Activated naive CD4-positive, alpha-beta T cell treated with anti-CD3 and anti-CD28 coated beads for 36 hours (primary cell): Measurements from ENCODE around the gene ST8SIA1. TPM values are rescaled to one million over a fixed set of nuclear protein-coding genes. Genes with fewer than 3 reads are reported as not detected.

Source experiments
- CTCF ChIA-PET: fragments of 350-600 bp; sonication (Branson Sonifier 250); formaldehyde crosslinking; loops from one replicate; lab custom pipeline; 2021; ENCODE audit warnings: antibody characterized with exemption; lab: Charles Lee
- DNase-seq: peaks from one replicate; pipeline ENCODE4 v3.0.0-alpha.2; 2020
- H3K27ac Mint-ChIP-seq: one replicate; pipeline ENCODE4 v1.8.0; 2021; ENCODE audit warnings: mild to moderate bottlenecking, mixed read lengths
- H3K27me3 Mint-ChIP-seq: one replicate; pipeline ENCODE4 v1.8.0; 2021; ENCODE audit warnings: low read depth, mixed read lengths
- H3K36me3 Mint-ChIP-seq: one replicate; pipeline ENCODE4 v1.8.0; 2021; ENCODE audit warnings: low read depth, mixed read lengths
- H3K4me1 Mint-ChIP-seq: one replicate; pipeline ENCODE4 v1.8.0; 2021; ENCODE audit warnings: low read depth, mixed read lengths
- H3K4me3 Mint-ChIP-seq: one replicate; pipeline ENCODE4 v1.8.0; 2021; ENCODE audit warnings: mild to moderate bottlenecking, moderate library complexity, mixed read lengths
- H3K9me3 Mint-ChIP-seq: one replicate; pipeline ENCODE4 v1.8.0; 2021; ENCODE audit warnings: mixed read lengths
- intact Hi-C: fragments of 100-400 bp; cut with micrococcal nuclease; formaldehyde crosslinking; loops from one replicate; pipeline ENCODE4 v1.15.1; 2023
- total RNA-seq, 2 experiments: library from RNA; stranded (reverse); gene quantifications; one replicate each; pipeline ENCODE4 v1.2.3, GENCODE V29; 2021

ST8SIA1 gene
- total RNA-seq, 2 experiments from 2014 or later: 0.84 to 1.7 TPM

- Mint-ChIP-seq H3K4me3 (no peak overlapping the region), H3K4me1 (no peaks in the 10 kb centered on the region), H3K36me3 (no peaks in the 10 kb centered on the region), H3K9me3 (no peaks in the 10 kb centered on the region), H3K27me3 (no peaks in the 10 kb centered on the region), H3K27ac (no peak overlapping the region)
- intact Hi-C loops: no loop called here
- DNase-seq: no peak
- CTCF ChIA-PET: interaction anchor here (0.6 kb wide), 1 partner anchor 26 kb away, joined by 3 read pairs; no protein-coding TSS in a partner anchor
These were observed 111.2 kb downstream of the ST8SIA1 start for GRCh38 chr12:22223356-22223755.

- no peaks in the 10 kb centered on the region for H3K27me3 Mint-ChIP-seq
- no peak for DNase-seq
- no peak overlapping the region for H3K4me3 Mint-ChIP-seq
- no peaks in the 10 kb centered on the region for H3K9me3 Mint-ChIP-seq
- intact Hi-C loops: no loop called here
- no peaks in the 10 kb centered on the region for H3K4me1 Mint-ChIP-seq
- no peaks in the 10 kb centered on the region for H3K36me3 Mint-ChIP-seq
- no peak overlapping the region for H3K27ac Mint-ChIP-seq
- CTCF ChIA-PET: no interaction called here
These were observed 117.0 kb downstream of the ST8SIA1 start for GRCh38 chr12:22217556-22217955.

GRCh38 chr12:22215467-22216253 lies 118.8 kb downstream of the ST8SIA1 start:
- no peaks in the 10 kb centered on the region for H3K36me3 Mint-ChIP-seq
- H3K27me3 Mint-ChIP-seq: no peaks in the 10 kb centered on the region
- intact Hi-C loops: no loop called here
- no peak for DNase-seq
- no peak overlapping the region for H3K4me3 Mint-ChIP-seq
- H3K4me1 Mint-ChIP-seq: no peaks in the 10 kb centered on the region
- no peaks in the 10 kb centered on the region for H3K9me3 Mint-ChIP-seq
- H3K27ac Mint-ChIP-seq: no peak overlapping the region
- CTCF ChIA-PET: no interaction called here

- no peak for DNase-seq
- H3K4me3 Mint-ChIP-seq: no peak overlapping the region
- no peaks in the 10 kb centered on the region for H3K4me1 Mint-ChIP-seq
- CTCF ChIA-PET: interaction anchor here (1.0 kb wide), 1 partner anchor 227 kb away, joined by 3 read pairs; no protein-coding TSS in a partner anchor
- no peaks in the 10 kb centered on the region for H3K36me3 Mint-ChIP-seq
- intact Hi-C loops: no loop called here
- no peak overlapping the region for H3K27ac Mint-ChIP-seq
- H3K27me3 Mint-ChIP-seq: no peaks in the 10 kb centered on the region
- H3K9me3 Mint-ChIP-seq: no peaks in the 10 kb centered on the region
These were observed 123.4 kb downstream of the ST8SIA1 start for GRCh38 chr12:22211128-22211527.

GRCh38 chr12:22209422-22209821 lies 125.1 kb downstream of the ST8SIA1 start:
- intact Hi-C loops: no loop called here
- Mint-ChIP-seq H3K27ac (no peak overlapping the region), H3K27me3 (no peaks in the 10 kb centered on the region), H3K4me1 (no peaks in the 10 kb centered on the region), H3K36me3 (no peaks in the 10 kb centered on the region), H3K4me3 (no peak overlapping the region), H3K9me3 (no peaks in the 10 kb centered on the region)
- no peak for DNase-seq
- CTCF ChIA-PET: no interaction called here

GRCh38 chr12:22206111-22206728 lies 128.3 kb downstream of the ST8SIA1 start:
- peaks cover 10% of the 10 kb centered on the region for H3K9me3 Mint-ChIP-seq
- no peaks in the 10 kb centered on the region for H3K4me1 Mint-ChIP-seq
- CTCF ChIA-PET: no interaction called here
- no peaks in the 10 kb centered on the region for H3K27me3 Mint-ChIP-seq
- intact Hi-C loops: no loop called here
- H3K36me3 Mint-ChIP-seq: peaks cover 2% of the 10 kb centered on the region
- DNase-seq: no peak
- no peak overlapping the region for H3K27ac Mint-ChIP-seq
- no peak overlapping the region for H3K4me3 Mint-ChIP-seq

GRCh38 chr12:22204391-22204790 lies 130.1 kb downstream of the ST8SIA1 start:
- Mint-ChIP-seq H3K9me3 (peaks cover 10% of the 10 kb centered on the region), H3K4me1 (no peaks in the 10 kb centered on the region), H3K4me3 (no peak overlapping the region), H3K27me3 (no peaks in the 10 kb centered on the region), H3K27ac (no peak overlapping the region), H3K36me3 (peaks cover 2% of the 10 kb centered on the region)
- DNase-seq: no peak
- intact Hi-C loops: no loop called here
- CTCF ChIA-PET: no interaction called here

GRCh38 chr12:22202847-22203246 lies 131.7 kb downstream of the ST8SIA1 start:
- H3K27me3 Mint-ChIP-seq: no peaks in the 10 kb centered on the region
- no peak for DNase-seq
- H3K27ac Mint-ChIP-seq: no peak overlapping the region
- CTCF ChIA-PET: interaction anchor here (0.6 kb wide), 1 partner anchor 257 kb away, joined by 3 read pairs; no protein-coding TSS in a partner anchor
- H3K4me3 Mint-ChIP-seq: no peak overlapping the region
- H3K4me1 Mint-ChIP-seq: no peaks in the 10 kb centered on the region
- intact Hi-C loops: no loop called here
- H3K9me3 Mint-ChIP-seq: peaks cover 10% of the 10 kb centered on the region
- H3K36me3 Mint-ChIP-seq: peaks cover 2% of the 10 kb centered on the region

- intact Hi-C loops: no loop called here
- CTCF ChIA-PET: no interaction called here
These were observed 133.4 kb downstream of the ST8SIA1 start for GRCh38 chr12:22201101-22201500.

GRCh38 chr12:22196236-22196635 lies 138.3 kb downstream of the ST8SIA1 start:
- no peak overlapping the region for H3K4me3 Mint-ChIP-seq
- no peak for DNase-seq
- no peaks in the 10 kb centered on the region for H3K9me3 Mint-ChIP-seq
- intact Hi-C loops: no loop called here
- H3K27ac Mint-ChIP-seq: no peak overlapping the region
- H3K36me3 Mint-ChIP-seq: no peaks in the 10 kb centered on the region
- H3K27me3 Mint-ChIP-seq: no peaks in the 10 kb centered on the region
- no peaks in the 10 kb centered on the region for H3K4me1 Mint-ChIP-seq
- CTCF ChIA-PET: no interaction called here

More at GRCh38 chr12:22201101-22201500, 133.4 kb downstream of the ST8SIA1 start:
- peaks cover 10% of the 10 kb centered on the region for H3K9me3 Mint-ChIP-seq
- H3K36me3 Mint-ChIP-seq: peaks cover 2% of the 10 kb centered on the region
- no peak overlapping the region for H3K27ac Mint-ChIP-seq
- H3K27me3 Mint-ChIP-seq: no peaks in the 10 kb centered on the region
- H3K4me3 Mint-ChIP-seq: no peak overlapping the region
- DNase-seq: no peak
- no peaks in the 10 kb centered on the region for H3K4me1 Mint-ChIP-seq

- intact Hi-C loops: loop anchor here (5.0 kb wide), 2 partner anchors 146 to 251 kb away; no protein-coding TSS in a partner anchor
- Mint-ChIP-seq H3K4me3 (no peak overlapping the region), H3K4me1 (no peaks in the 10 kb centered on the region), H3K27ac (no peak overlapping the region), H3K36me3 (no peaks in the 10 kb centered on the region), H3K9me3 (no peaks in the 10 kb centered on the region), H3K27me3 (no peaks in the 10 kb centered on the region)
- CTCF ChIA-PET: interaction anchor here (1.3 kb wide), 1 partner anchor 252 kb away, joined by 3 read pairs; no protein-coding TSS in a partner anchor
- DNase-seq: no peak
These were observed 143.5 kb downstream of the ST8SIA1 start for GRCh38 chr12:22190969-22191368.

- CTCF ChIA-PET: no interaction called here
- intact Hi-C loops: no loop called here
- H3K9me3 Mint-ChIP-seq: no peaks in the 10 kb centered on the region
These were observed 146.1 kb downstream of the ST8SIA1 start for GRCh38 chr12:22188431-22188830.

More at GRCh38 chr12:22188431-22188830, 146.1 kb downstream of the ST8SIA1 start:
- Mint-ChIP-seq H3K36me3 (no peaks in the 10 kb centered on the region), H3K4me3 (no peak overlapping the region), H3K4me1 (no peaks in the 10 kb centered on the region), H3K27me3 (no peaks in the 10 kb centered on the region), H3K27ac (no peak overlapping the region)
- DNase-seq: no peak
